Adrenal gland (tissue), 12 donors: ENCODE results near the gene RHEB. TPM values are rescaled to one million over a fixed set of nuclear protein-coding genes. Genes with fewer than 3 reads are reported as not detected.

Source experiments
- DNase-seq, 7 donors: peaks; one replicate each; pipeline ENCODE4 v3.0.0-alpha.2; 2019 to 2020
- H3K27ac ChIP-seq, 5 donors: fragments of 200-600 bp; sonication (generic) in 4 of 5; 1 replicate in 3 of 5; 2 replicates in 2 of 5; pipeline versions ENCODE4 v1.5.1 to v1.8.0; 2016 to 2020; ENCODE audit warnings: mild to moderate bottlenecking in 1 of 5
- H3K27me3 ChIP-seq: fragments of 200-600 bp; 2 replicates; pipeline ENCODE4 v1.8.0; 2021
- H3K36me3 ChIP-seq, 2 donors: fragments of 200-600 bp; replicated peaks in 1 of 2; 1 replicate in 1 of 2; 2 replicates in 1 of 2; pipeline versions ENCODE4 v1.5.1 to v1.8.0; 2018 to 2022
- H3K4me1 ChIP-seq, 2 donors: fragments of 200-600 bp; replicated peaks in 1 of 2; 1 replicate in 1 of 2; 2 replicates in 1 of 2; pipeline versions ENCODE4 v1.5.1 to v1.8.0; 2018 to 2021
- H3K4me3 ChIP-seq, 4 donors: fragments of 200-600 bp; sonication (generic) in 3 of 4; one replicate each; pipeline ENCODE4 v1.5.1; 2016 to 2018
- H3K9me3 ChIP-seq, 3 donors: fragments of 200-600 bp; sonication (generic) in 1 of 3; replicated peaks in 1 of 3; 1 replicate in 2 of 3; 2 replicates in 1 of 3; pipeline versions ENCODE4 v1.5.1 to v1.8.0; 2016 to 2021
- CTCF ChIP-seq, 6 experiments: fragments of 450-650 bp in 4 of 6; fragments of 200-600 bp in 2 of 6; sonication (generic) in 1 of 6; IDR thresholded peaks; 1 replicate in 5 of 6; 2 replicates in 1 of 6; pipeline versions ENCODE4 v1.5.1 to v1.8.0; 2016 to 2021; ENCODE audit warnings: antibody characterized with exemption in 6 of 6, mild to moderate bottlenecking in 2 of 6, moderate library complexity in 1 of 6
- POLR2A ChIP-seq, 2 donors: fragments of 450-650 bp; IDR thresholded peaks; one replicate each; pipeline ENCODE4 v1.6.1; 2017; ENCODE audit warnings: antibody characterized with exemption in 2 of 2, mild to moderate bottlenecking in 2 of 2, moderate library complexity in 1 of 2
- WGBS, 4 donors: extraction: QIAGEN DNeasy Blood & Tissue Kit in 2 of 4; methylation state at CpG; one replicate each; pipeline versions ENCODE4 v1.1.5 to v1.1.7; 2013 to 2017; 5-methylcytosine and 5-hydroxymethylcytosine counted together
- intact Hi-C, 2 donors: fragments of 100-400 bp; cut with DNase I; formaldehyde crosslinking; loops; one replicate each; pipeline versions ENCODE4 v1.14.1 to v1.15.0; 2022 to 2023
- polyA plus RNA-seq, 3 donors: library from polyadenylated mRNA; stranded (reverse); fragments of 200-250 nt in 2 of 3; fragments of 350-450 nt in 1 of 3; fragmentation: Illumina TruSeq in 1 of 3; extraction: RNeasy Lipid Tissue Mini Kit (QIAGEN cat#74804) in 1 of 3; gene quantifications; one replicate each; pipeline ENCODE4 v1.2.3, GENCODE V29; 2013 to 2014
- total RNA-seq, 9 donors: library from RNA; depleted of rRNA in 4 of 9; stranded (reverse); fragments of >200 nt in 4 of 9; fragments of 120-200 nt in 1 of 9; fragmentation: NEBNext Ultra II Directional in 1 of 9; extraction: Animal tissue kit (Norgen Biotek cat#: 25700) in 1 of 9; gene quantifications; one replicate each; pipeline versions ENCODE4 v1.1.0 to v1.2.4, GENCODE V29; 2013 to 2023
- donor health status: healthy with polysubstance abuse.
- donor health status: Bipolar disorder and iron deficiency.
- donor health status: DM: yes; HTN: yes; CAD: no.
- donor health status: DM: no; HTN: no; CAD: no.
- donor health status: DM: no; HTN: no; CAD: no.
- donor health status: DM: yes; HTN: yes; CAD: no.

Gene RHEB
- total and polyA plus RNA-seq, 12 donors = 66.3 to 309 (median 127) TPM

- no peaks in the 10 kb centered on the region for H3K27me3 ChIP-seq
- H3K36me3 ChIP-seq = peaks cover 0 to 11% of the 10 kb centered on the region in 2 donors
- DNase-seq = peak in 1 of 7 donors; percentile 60
- H3K27ac ChIP-seq = no peak overlapping the region
- no peaks in the 10 kb centered on the region for H3K4me1 ChIP-seq
- TF ChIP-seq POLR2A (IDR thresholded peaks at IDR 0.05) (no peak), CTCF (IDR thresholded peaks at IDR 0.05) (no peak)
- no peak overlapping the region for H3K4me3 ChIP-seq
- intact Hi-C loops = no loop called here
- 62 to 71% (median 69%) methylated on average over 7 to 10 of the region's 10 CpGs for WGBS, 4 donors
- no peaks in the 10 kb centered on the region for H3K9me3 ChIP-seq
These were observed 32.8 kb upstream of the RHEB start for GRCh38 chr7:151552352-151553028.

DNA sequence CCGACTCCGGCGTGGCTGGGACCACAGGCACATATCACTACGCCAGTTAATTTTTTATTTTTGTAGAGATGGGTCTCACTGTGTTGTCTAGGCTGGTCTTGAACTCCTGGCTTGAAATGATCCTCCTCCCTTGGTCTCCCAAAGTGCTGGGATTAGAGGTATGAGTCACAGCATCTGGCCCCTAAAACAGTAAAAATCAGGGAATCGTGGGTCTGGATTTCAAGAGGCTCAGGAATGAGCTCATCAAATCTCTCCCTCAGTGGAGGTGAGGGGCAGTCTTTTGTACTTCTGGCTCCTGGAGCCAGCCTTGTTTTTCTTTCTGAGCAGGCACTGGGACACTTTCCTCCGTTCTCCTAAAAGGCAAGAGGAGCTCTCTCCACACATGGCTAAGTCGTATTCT is 32.1 kb upstream of the RHEB start:
- H3K4me3 ChIP-seq = no peak overlapping the region
- H3K4me1 ChIP-seq = no peaks in the 10 kb centered on the region
- TF ChIP-seq CTCF (IDR thresholded peaks at IDR 0.05) = no peak
- TF ChIP-seq POLR2A (IDR thresholded peaks at IDR 0.05) = no peak
- H3K36me3 ChIP-seq = peaks cover 0 to 5% of the 10 kb centered on the region in 2 donors
- intact Hi-C loops = no loop called here
- no peaks in the 10 kb centered on the region for H3K9me3 ChIP-seq
- no peak for DNase-seq
- WGBS, 4 donors = 81 to 92% (median 84%) methylated on average over 7 of the region's 7 CpGs
- no peaks in the 10 kb centered on the region for H3K27me3 ChIP-seq
- no peak overlapping the region for H3K27ac ChIP-seq

DNA sequence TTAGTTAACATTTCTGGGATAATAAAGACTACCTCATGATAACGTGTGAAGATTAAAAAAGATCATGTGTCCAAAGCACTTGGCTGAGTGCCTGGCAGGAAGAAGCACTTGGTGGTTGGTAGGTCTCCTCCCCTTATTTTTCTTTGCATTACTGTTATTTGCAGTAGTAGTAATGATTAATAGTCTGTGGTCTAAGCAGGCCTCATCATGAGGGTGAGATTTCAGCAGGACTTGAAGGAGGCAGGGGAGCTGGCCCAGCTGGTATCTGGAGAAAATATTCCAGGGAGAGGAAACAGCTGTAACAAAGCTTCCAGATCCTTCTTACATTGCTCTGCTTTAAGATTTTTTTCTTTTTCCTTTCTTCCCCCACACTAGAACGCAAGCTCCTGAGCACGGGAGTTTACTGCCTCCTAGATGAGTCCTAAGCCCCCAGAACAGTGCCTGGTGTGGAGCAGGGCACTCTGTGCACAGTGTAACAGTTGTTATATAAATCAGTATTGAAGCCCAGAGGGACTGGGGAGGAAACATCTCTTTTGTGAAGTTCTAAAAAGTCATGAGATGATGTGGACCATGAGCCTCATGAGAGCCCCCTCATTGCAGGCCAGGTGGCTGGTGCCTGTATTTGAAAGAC is 31.1 kb upstream of the RHEB start:
- H3K27ac ChIP-seq = no peak overlapping the region
- no peak overlapping the region for H3K4me3 ChIP-seq
- TF ChIP-seq POLR2A (IDR thresholded peaks at IDR 0.05) (no peak), CTCF (IDR thresholded peaks at IDR 0.05) (no peak)
- intact Hi-C loops = no loop called here
- no peaks in the 10 kb centered on the region for H3K9me3 ChIP-seq
- H3K36me3 ChIP-seq = no peaks in the 10 kb centered on the region
- WGBS, 4 donors = 30 to 44% (median 36%) methylated on average over 3 of the region's 3 CpGs
- peak in 1 of 7 donors; percentile 22 for DNase-seq
- H3K4me1 ChIP-seq = no peaks in the 10 kb centered on the region
- no peaks in the 10 kb centered on the region for H3K27me3 ChIP-seq

DNA sequence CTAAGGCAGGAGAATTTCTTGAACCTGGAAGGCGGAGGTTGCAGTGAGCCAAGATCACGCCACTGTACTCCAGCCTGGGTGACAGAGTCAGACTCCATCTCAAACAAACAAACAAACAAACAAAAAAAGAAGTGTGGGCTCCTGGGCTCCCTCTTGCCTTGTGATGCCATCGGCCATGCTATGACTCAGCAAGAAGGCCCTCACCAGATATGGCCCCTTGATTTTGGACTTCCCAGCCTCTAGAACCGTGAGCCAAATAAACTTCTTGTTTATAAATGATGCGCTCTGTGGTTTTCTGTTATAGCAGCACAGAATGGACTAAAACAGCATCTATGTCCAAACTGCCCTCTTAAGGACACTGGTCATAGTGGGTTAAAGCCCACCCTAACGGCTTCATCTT is 29.9 kb upstream of the RHEB start:
- WGBS, 4 donors = 91 to 97% (median 93%) methylated on average over 6 of the region's 6 CpGs
- intact Hi-C loops = no loop called here

More for the DNA sequence above, 29.9 kb upstream of the RHEB start:
- H3K36me3 ChIP-seq = no peaks in the 10 kb centered on the region
- no peak for TF ChIP-seq CTCF (IDR thresholded peaks at IDR 0.05)
- no peak for TF ChIP-seq POLR2A (IDR thresholded peaks at IDR 0.05)
- no peaks in the 10 kb centered on the region for H3K4me1 ChIP-seq
- no peaks in the 10 kb centered on the region for H3K9me3 ChIP-seq
- no peak overlapping the region for H3K27ac ChIP-seq
- DNase-seq = no peak
- H3K27me3 ChIP-seq = no peaks in the 10 kb centered on the region
- no peak overlapping the region for H3K4me3 ChIP-seq
